ENCODE results near the gene TBC1D1. TPM values are rescaled to one million over a fixed set of nuclear protein-coding genes. Genes with fewer than 3 reads are reported as not detected.

Gene TBC1D1
- total and polyA plus RNA-seq, 2 of the 8 experiments (the other 6 are each of a cell fraction or from before 2014, with no cell fraction given): 96.9 to 162 TPM

GRCh38 chr4:38004887-38005286, 114.0 kb downstream of the TBC1D1 start (continued):
- TF ChIP-seq, protein P1, sequence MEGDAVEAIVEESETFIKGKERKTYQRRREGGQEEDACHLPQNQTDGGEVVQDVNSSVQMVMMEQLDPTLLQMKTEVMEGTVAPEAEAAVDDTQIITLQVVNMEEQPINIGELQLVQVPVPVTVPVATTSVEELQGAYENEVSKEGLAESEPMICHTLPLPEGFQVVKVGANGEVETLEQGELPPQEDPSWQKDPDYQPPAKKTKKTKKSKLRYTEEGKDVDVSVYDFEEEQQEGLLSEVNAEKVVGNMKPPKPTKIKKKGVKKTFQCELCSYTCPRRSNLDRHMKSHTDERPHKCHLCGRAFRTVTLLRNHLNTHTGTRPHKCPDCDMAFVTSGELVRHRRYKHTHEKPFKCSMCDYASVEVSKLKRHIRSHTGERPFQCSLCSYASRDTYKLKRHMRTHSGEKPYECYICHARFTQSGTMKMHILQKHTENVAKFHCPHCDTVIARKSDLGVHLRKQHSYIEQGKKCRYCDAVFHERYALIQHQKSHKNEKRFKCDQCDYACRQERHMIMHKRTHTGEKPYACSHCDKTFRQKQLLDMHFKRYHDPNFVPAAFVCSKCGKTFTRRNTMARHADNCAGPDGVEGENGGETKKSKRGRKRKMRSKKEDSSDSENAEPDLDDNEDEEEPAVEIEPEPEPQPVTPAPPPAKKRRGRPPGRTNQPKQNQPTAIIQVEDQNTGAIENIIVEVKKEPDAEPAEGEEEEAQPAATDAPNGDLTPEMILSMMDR (IDR thresholded peaks at IDR 0.05; ENCODE audit: control extremely low read depth in 1 of 3, insufficient read depth in 1 of 3, low read depth in 1 of 3, low read length in 3 of 3): no peak
